ACC112 (cell line): ENCODE results near the gene IMMP2L.

Experiments
- H2AFZ ChIP-seq: fragments of 200-600 bp; sonication (generic); one replicate; pipeline ENCODE4 v1.6.0; 2017; ENCODE audit warnings: antibody characterized with exemption, low read length; ENCODE audit not compliant: unreplicated experiment
- H3K27ac ChIP-seq: fragments of 200-600 bp; sonication (generic); 2 replicates; pipeline ENCODE4 v1.5.1; 2014; ENCODE audit warnings: low read depth, mild to moderate bottlenecking, antibody characterized with exemption, low read length, moderate library complexity
- H3K27me3 ChIP-seq: fragments of 200-600 bp; sonication (generic); 2 replicates; pipeline ENCODE4 v1.6.1; 2014; ENCODE audit warnings: mild to moderate bottlenecking, antibody characterized with exemption, low read length, moderate library complexity, mixed read lengths; ENCODE audit not compliant: insufficient read depth
- H3K36me3 ChIP-seq: fragments of 200-600 bp; sonication (generic); 2 replicates; pipeline ENCODE4 v1.6.1; 2016; ENCODE audit warnings: mild to moderate bottlenecking, antibody characterized with exemption, low read length, moderate library complexity, mixed read lengths; ENCODE audit not compliant: insufficient read depth
- H3K4me1 ChIP-seq: fragments of 200-600 bp; sonication (generic); one replicate; pipeline ENCODE4 v1.6.1; 2016; ENCODE audit warnings: low read length, mixed read lengths; ENCODE audit not compliant: insufficient read depth, unreplicated experiment, control insufficient read depth
- H3K4me3 ChIP-seq: fragments of 200-600 bp; sonication (generic); 2 replicates; pipeline ENCODE4 v1.5.1; 2014; ENCODE audit warnings: mild to moderate bottlenecking, low read depth, low read length
- H3K79me2 ChIP-seq: fragments of 200-600 bp; sonication (generic); one replicate; pipeline ENCODE4 v1.6.0; 2016; ENCODE audit warnings: low read length; ENCODE audit not compliant: control insufficient read depth, unreplicated experiment, insufficient read depth

IMMP2L gene

DNA sequence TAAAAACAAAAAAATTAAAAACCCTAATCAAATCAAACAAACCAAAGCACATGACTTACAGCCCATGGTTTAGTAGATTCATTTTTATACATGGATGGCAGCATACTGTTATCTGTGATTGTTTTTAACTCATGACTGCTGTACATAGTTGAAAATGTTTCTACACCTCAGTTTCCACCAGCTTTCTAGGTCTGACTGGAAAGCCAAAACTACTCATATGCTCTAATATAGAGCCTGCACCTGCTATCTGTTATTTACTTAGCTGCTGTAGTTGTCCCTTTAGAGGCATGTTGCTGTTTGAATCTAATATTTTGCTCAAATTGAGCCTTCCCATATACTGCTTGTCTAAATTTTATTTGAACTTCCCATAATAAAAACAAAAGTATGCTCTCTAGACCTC lies 761.3 kb downstream of the IMMP2L start:
- H3K27ac ChIP-seq = no peak overlapping the region
- no peak overlapping the region for H2AFZ ChIP-seq
- H3K36me3 ChIP-seq = no peaks in the 10 kb centered on the region
- H3K4me3 ChIP-seq = no peak overlapping the region
- no peaks in the 10 kb centered on the region for H3K79me2 ChIP-seq
- H3K4me1 ChIP-seq = no peaks in the 10 kb centered on the region
- H3K27me3 ChIP-seq = no peaks in the 10 kb centered on the region

DNA sequence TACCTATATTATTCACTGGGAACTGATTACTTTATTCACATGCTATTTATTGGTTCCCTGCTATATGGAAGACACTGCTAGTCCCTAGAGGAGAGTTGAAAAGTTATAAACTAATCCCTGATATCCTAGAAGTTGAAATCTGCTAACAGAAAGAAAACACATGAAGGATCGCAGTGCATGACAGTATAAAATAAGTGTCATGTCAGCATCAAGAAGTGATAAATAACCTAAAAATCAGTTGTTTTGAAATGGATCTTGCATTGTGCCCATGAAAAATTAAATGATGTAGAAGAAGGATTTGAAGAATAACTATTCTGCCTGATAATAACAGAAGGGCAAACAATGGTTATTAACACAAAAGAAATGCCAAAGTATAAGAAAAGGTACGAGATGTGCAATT lies 764.6 kb downstream of the IMMP2L start:
- Histone ChIP-seq H3K4me3 (no peak overlapping the region), H3K79me2 (no peaks in the 10 kb centered on the region), H3K36me3 (no peaks in the 10 kb centered on the region), H3K4me1 (no peaks in the 10 kb centered on the region), H3K27me3 (no peaks in the 10 kb centered on the region), H2AFZ (no peak overlapping the region), H3K27ac (no peak overlapping the region)

- Histone ChIP-seq H3K27ac (no peak overlapping the region), H3K4me1 (no peaks in the 10 kb centered on the region), H3K79me2 (no peaks in the 10 kb centered on the region), H2AFZ (no peak overlapping the region), H3K4me3 (no peak overlapping the region), H3K36me3 (no peaks in the 10 kb centered on the region), H3K27me3 (no peaks in the 10 kb centered on the region)
Observed at GRCh38 chr7:110790992-110791391, 771.3 kb downstream of the IMMP2L start.

- no peaks in the 10 kb centered on the region for H3K27me3 ChIP-seq
- no peak overlapping the region for H2AFZ ChIP-seq
- no peak overlapping the region for H3K4me3 ChIP-seq
- no peaks in the 10 kb centered on the region for H3K79me2 ChIP-seq
- no peaks in the 10 kb centered on the region for H3K36me3 ChIP-seq
- H3K27ac ChIP-seq = no peak overlapping the region
- H3K4me1 ChIP-seq = no peaks in the 10 kb centered on the region
Observed at GRCh38 chr7:110786328-110786965, 775.8 kb downstream of the IMMP2L start.

DNA sequence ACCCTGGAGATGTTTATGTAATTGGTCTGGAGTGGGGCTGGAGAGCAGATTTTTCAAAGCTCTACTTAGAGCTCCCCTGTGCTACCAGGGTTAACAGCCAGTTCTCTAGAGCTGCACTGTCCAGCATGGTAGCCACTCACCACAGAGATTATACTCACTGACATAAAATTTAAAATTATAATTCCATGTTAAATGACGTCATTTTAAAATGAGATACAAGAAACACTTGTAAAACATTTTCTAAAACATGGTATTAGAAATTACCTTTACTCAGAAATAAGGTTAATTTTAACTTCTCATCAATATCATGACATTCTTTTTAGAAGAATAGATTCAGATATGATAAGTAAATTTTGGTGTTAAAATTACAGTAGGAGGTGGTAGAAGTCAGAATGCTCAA lies 777.5 kb downstream of the IMMP2L start:
- H3K27ac ChIP-seq = no peak overlapping the region
- H3K4me1 ChIP-seq = no peaks in the 10 kb centered on the region
- no peaks in the 10 kb centered on the region for H3K79me2 ChIP-seq
- no peaks in the 10 kb centered on the region for H3K27me3 ChIP-seq
- H3K4me3 ChIP-seq = no peak overlapping the region
- no peak overlapping the region for H2AFZ ChIP-seq
- no peaks in the 10 kb centered on the region for H3K36me3 ChIP-seq

DNA sequence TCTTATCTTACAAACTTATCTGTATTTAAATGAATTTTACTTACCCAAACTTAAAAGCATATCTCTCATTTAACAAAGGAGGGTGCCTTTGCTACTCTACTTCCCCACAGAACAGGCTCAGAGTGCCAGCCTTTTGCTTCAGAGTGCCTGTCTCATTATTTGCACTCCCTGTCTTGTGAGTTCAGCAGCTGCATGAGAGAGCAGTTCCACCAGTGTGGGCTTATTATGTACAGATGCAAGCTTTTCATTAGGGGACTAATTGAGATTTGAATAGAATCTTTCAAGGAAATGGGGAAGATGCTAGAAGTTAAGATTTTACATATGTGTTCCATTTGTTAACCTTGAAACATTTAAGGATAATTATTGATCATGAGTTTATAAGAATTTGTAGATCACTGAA lies 781.6 kb downstream of the IMMP2L start:
- no peaks in the 10 kb centered on the region for H3K4me1 ChIP-seq
- H3K4me3 ChIP-seq = no peak overlapping the region
- H3K36me3 ChIP-seq = no peaks in the 10 kb centered on the region

GRCh38 chr7:110779339-110779738 lies 783.0 kb downstream of the IMMP2L start:
- Histone ChIP-seq H3K36me3 (no peaks in the 10 kb centered on the region), H3K4me3 (no peak overlapping the region), H2AFZ (no peak overlapping the region), H3K79me2 (no peaks in the 10 kb centered on the region), H3K27ac (no peak overlapping the region), H3K4me1 (no peaks in the 10 kb centered on the region), H3K27me3 (no peaks in the 10 kb centered on the region)

More for the DNA sequence above, 781.6 kb downstream of the IMMP2L start:
- H3K27ac ChIP-seq = no peak overlapping the region
- no peaks in the 10 kb centered on the region for H3K79me2 ChIP-seq
- no peak overlapping the region for H2AFZ ChIP-seq
- no peaks in the 10 kb centered on the region for H3K27me3 ChIP-seq

GRCh38 chr7:110775046-110775445 lies 787.2 kb downstream of the IMMP2L start:
- no peaks in the 10 kb centered on the region for H3K79me2 ChIP-seq
- no peak overlapping the region for H2AFZ ChIP-seq
- no peaks in the 10 kb centered on the region for H3K36me3 ChIP-seq
- H3K27ac ChIP-seq = no peak overlapping the region
- H3K4me1 ChIP-seq = no peaks in the 10 kb centered on the region
- no peak overlapping the region for H3K4me3 ChIP-seq
- H3K27me3 ChIP-seq = no peaks in the 10 kb centered on the region

GRCh38 chr7:110774071-110774470 lies 788.2 kb downstream of the IMMP2L start:
- Histone ChIP-seq H3K4me1 (no peaks in the 10 kb centered on the region), H3K27me3 (no peaks in the 10 kb centered on the region), H3K27ac (no peak overlapping the region), H3K36me3 (no peaks in the 10 kb centered on the region), H2AFZ (no peak overlapping the region), H3K79me2 (no peaks in the 10 kb centered on the region), H3K4me3 (no peak overlapping the region)

DNA sequence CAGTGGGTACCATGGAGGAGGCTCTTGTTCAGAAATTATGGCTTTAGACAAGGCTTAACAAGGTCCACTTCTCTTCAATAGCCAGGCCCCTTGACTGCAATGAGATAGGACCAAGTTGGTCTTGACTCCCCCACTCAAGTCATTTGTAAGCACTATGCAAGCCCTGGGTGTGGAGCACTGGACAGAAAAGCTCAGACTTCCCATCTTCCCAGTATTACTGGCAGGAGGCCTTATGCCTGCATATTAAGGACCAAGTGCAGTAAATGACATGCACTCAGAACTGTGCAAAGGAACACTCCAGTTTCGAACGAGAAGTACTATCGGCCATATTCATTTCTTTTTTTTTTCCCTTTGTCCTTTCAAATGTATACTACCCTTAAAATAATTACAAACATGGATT lies 789.7 kb downstream of the IMMP2L start:
- Histone ChIP-seq H3K4me3 (no peak overlapping the region), H2AFZ (no peak overlapping the region), H3K4me1 (no peaks in the 10 kb centered on the region), H3K79me2 (no peaks in the 10 kb centered on the region), H3K36me3 (no peaks in the 10 kb centered on the region), H3K27ac (no peak overlapping the region), H3K27me3 (no peaks in the 10 kb centered on the region)

DNA sequence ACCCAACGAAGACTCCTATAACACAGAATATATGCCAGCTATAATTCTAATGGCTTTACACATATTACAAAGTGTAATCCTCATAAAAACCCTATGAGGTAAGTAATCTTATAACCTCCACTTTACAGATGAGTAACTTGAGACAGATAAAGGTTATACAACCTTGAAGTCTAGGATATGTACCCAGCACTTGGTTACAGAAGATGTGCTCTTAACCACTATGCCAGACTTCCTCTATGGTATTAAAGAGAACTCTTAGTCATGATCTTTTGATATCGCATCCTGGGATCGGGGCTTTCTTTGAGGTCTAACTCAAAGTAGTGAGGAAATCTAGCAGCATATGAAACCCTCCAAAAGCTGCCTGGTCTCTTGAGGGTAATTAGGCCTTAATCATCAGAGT lies 790.6 kb downstream of the IMMP2L start:
- H2AFZ ChIP-seq = no peak overlapping the region
- no peak overlapping the region for H3K27ac ChIP-seq
- H3K79me2 ChIP-seq = no peaks in the 10 kb centered on the region
- H3K27me3 ChIP-seq = no peaks in the 10 kb centered on the region
- no peaks in the 10 kb centered on the region for H3K4me1 ChIP-seq
- no peak overlapping the region for H3K4me3 ChIP-seq
- H3K36me3 ChIP-seq = no peaks in the 10 kb centered on the region
